Ecto neural progenitor cell (in vitro differentiated cells): ENCODE data around the gene KCNRG.
"Not testable (repeated sequence)": the region's sequence is repeated elsewhere in the genome, so short reads cannot be mapped to it uniquely, and the experiment has no call there.

ENCODE experiments used
- DNase-seq: peaks from one replicate; pipeline ENCODE4 v3.0.0-alpha.2; 2018; ENCODE audit warnings: low spot score

Gene KCNRG

GRCh38 chr13:50012396-50013169 is 2.7 kb upstream of the KCNRG start:
- no peak for DNase-seq

GRCh38 chr13:50014386-50014785 is 858 bp upstream of the KCNRG start:
- DNase-seq = no peak

- DNase-seq = no peak
Observed at GRCh38 chr13:50015750-50016149, 506 bp downstream of the KCNRG start.

- no peak for DNase-seq
Observed at GRCh38 chr13:50016444-50016843, 1.2 kb downstream of the KCNRG start.

- DNase-seq = no peak
Observed at GRCh38 chr13:50017819-50018218, 2.6 kb downstream of the KCNRG start.

GRCh38 chr13:50025436-50025835 is 10.2 kb downstream of the KCNRG start:
- DNase-seq = no peak

GRCh38 chr13:50026788-50027473 is 11.7 kb downstream of the KCNRG start:
- no peak for DNase-seq

- no peak for DNase-seq
Observed at GRCh38 chr13:50030315-50030714, 15.1 kb downstream of the KCNRG start.

GRCh38 chr13:50033725-50034124 is 18.5 kb downstream of the KCNRG start:
- DNase-seq = no peak

GRCh38 chr13:50037788-50038187 is 22.5 kb downstream of the KCNRG start:
- DNase-seq = no peak

- DNase-seq = no peak
Observed at GRCh38 chr13:50038266-50038665, 23.0 kb downstream of the KCNRG start.

- no peak for DNase-seq
Observed at GRCh38 chr13:50052478-50052877, 37.2 kb downstream of the KCNRG start.

- no peak for DNase-seq
Observed at GRCh38 chr13:50053844-50054243, 38.6 kb downstream of the KCNRG start.

GRCh38 chr13:50055454-50055853 is 40.2 kb downstream of the KCNRG start:
- no peak for DNase-seq

- no peak for DNase-seq
Observed at GRCh38 chr13:50060718-50061117, 45.5 kb downstream of the KCNRG start.

GRCh38 chr13:50062336-50062735 is 47.1 kb downstream of the KCNRG start:
- not testable (repeated sequence) for DNase-seq

- no peak for DNase-seq
Observed at GRCh38 chr13:50065712-50066111, 50.5 kb downstream of the KCNRG start.

- DNase-seq = no peak
Observed at GRCh38 chr13:50068508-50068907, 53.3 kb downstream of the KCNRG start.

GRCh38 chr13:50069261-50069660 is 54.0 kb downstream of the KCNRG start:
- no peak for DNase-seq

- no peak for DNase-seq
Observed at GRCh38 chr13:50070186-50070585, 54.9 kb downstream of the KCNRG start.
